H1 (cell line): ENCODE measurements around the gene SLC28A1. TPM values are rescaled to one million over a fixed set of nuclear protein-coding genes. Genes with fewer than 3 reads are reported as not detected.

Experiments
- CTCF ChIA-PET: fragments of 300-600 bp; sonication (Branson Sonifier 250); formaldehyde crosslinking; loops from one replicate; lab custom pipeline; 2021; ENCODE audit not compliant: partially characterized antibody; lab: Charles Lee
- POLR2A ChIA-PET: fragments of 300-600 bp; sonication (Branson Sonifier 250); formaldehyde crosslinking; loops from one replicate; lab custom pipeline; 2021; ENCODE audit warnings: inconsistent platforms; ENCODE audit not compliant: partially characterized antibody; lab: Charles Lee
- DNase-seq, 2 experiments: peaks; one replicate each; pipeline versions ENCODE4 v3.0.0 to v3.0.0-alpha.2; 2010 to 2022; ENCODE audit warnings: low spot score in 2 of 2, low read depth in 1 of 2, mixed read lengths in 1 of 2
- FAIRE-seq: peaks from 2 replicates; lab custom pipeline; 2011; peaks lifted over from hg19 to GRCh38; lab: Jason Lieb, UNC
- H2AFZ ChIP-seq: 2 replicates; pipeline ENCODE4 v1.8.1; 2012; ENCODE audit warnings: low read length, inconsistent platforms
- H2AK5ac ChIP-seq: 2 replicates; pipeline ENCODE4 v1.6.1; 2013; ENCODE audit warnings: low read depth, low read length
- H2BK120ac ChIP-seq: replicated peaks from 2 replicates; pipeline ENCODE3; 2013; ENCODE audit warnings: low read depth, low read length, inconsistent platforms
- H2BK12ac ChIP-seq: 2 replicates; pipeline ENCODE4 v1.6.1; 2013; ENCODE audit warnings: low read depth, low read length
- H2BK15ac ChIP-seq: 2 replicates; pipeline ENCODE4 v1.6.1; 2013; ENCODE audit warnings: low read length
- H2BK20ac ChIP-seq: 2 replicates; pipeline ENCODE4 v1.6.1; 2013; ENCODE audit warnings: low read length
- H2BK5ac ChIP-seq: 2 replicates; pipeline ENCODE4 v1.6.1; 2013; ENCODE audit warnings: low read depth, low read length
- H3K14ac ChIP-seq: 2 replicates; pipeline ENCODE4 v1.6.1; 2013; ENCODE audit warnings: inconsistent platforms; ENCODE audit not compliant: insufficient read length
- H3K18ac ChIP-seq: 2 replicates; pipeline ENCODE4 v1.6.1; 2013; ENCODE audit warnings: low read length; ENCODE audit errors: extremely low read depth
- H3K23ac ChIP-seq: 2 replicates; pipeline ENCODE4 v1.6.1; 2013; ENCODE audit warnings: inconsistent platforms; ENCODE audit not compliant: insufficient read length
- H3K23me2 ChIP-seq: 2 replicates; pipeline ENCODE4 v1.6.1; 2013; ENCODE audit warnings: low read depth, low read length
- H3K27ac ChIP-seq: 2 replicates; pipeline ENCODE4 v1.6.1; 2011; ENCODE audit warnings: low read depth, low read length, inconsistent platforms
- H3K27me3 ChIP-seq, 4 experiments: replicated peaks in 1 of 4; 1 replicate in 1 of 4; 2 replicates in 3 of 4; pipeline versions ENCODE4 v1.6.1 to v1.8.1; 2011 to 2013; ENCODE audit warnings: low read length in 3 of 4, mild to moderate bottlenecking in 3 of 4, inconsistent platforms in 2 of 4, mixed read lengths in 2 of 4, moderate library complexity in 1 of 4; ENCODE audit not compliant: control insufficient read depth in 3 of 4, insufficient read depth in 3 of 4; ENCODE audit errors: extremely low read depth in 1 of 4
- H3K36me3 ChIP-seq, 4 experiments: 2 replicates each; pipeline versions ENCODE4 v1.6.1 to v1.8.1; 2011 to 2013; ENCODE audit warnings: mild to moderate bottlenecking in 4 of 4, low read length in 3 of 4, moderate library complexity in 2 of 4, control low read depth in 1 of 4, inconsistent platforms in 1 of 4; ENCODE audit not compliant: insufficient read depth in 4 of 4, control insufficient read depth in 2 of 4
- H3K4ac ChIP-seq: replicated peaks from 2 replicates; pipeline ENCODE3; 2013; ENCODE audit warnings: low read length, low read depth, mixed read lengths, inconsistent platforms; ENCODE audit not compliant: insufficient read length
- H3K4me1 ChIP-seq, 4 experiments: replicated peaks in 1 of 4; 1 replicate in 1 of 4; 2 replicates in 3 of 4; pipeline versions ENCODE4 v1.6.1 to v1.8.1; 2011 to 2013; ENCODE audit warnings: low read length in 3 of 4, inconsistent platforms in 2 of 4, mixed read lengths in 1 of 4; ENCODE audit not compliant: insufficient read depth in 4 of 4, control insufficient read depth in 3 of 4
- H3K4me2 ChIP-seq, 2 experiments: 2 replicates each; pipeline versions ENCODE4 v1.6.1 to v1.8.1; 2011 to 2013; ENCODE audit warnings: low read depth in 2 of 2, low read length in 2 of 2, control low read depth in 1 of 2, inconsistent platforms in 1 of 2, mild to moderate bottlenecking in 1 of 2; ENCODE audit not compliant: insufficient read depth in 1 of 2
- H3K4me3 ChIP-seq, 4 experiments: fragments of 200-600, 300-600 bp in 1 of 4; sonication (generic), shearing (Covaris generic), sonication (Bioruptor Twin) in 1 of 4; 2 replicates each; pipeline versions ENCODE4 v1.5.1 to v1.8.1; 2011 to 2016; ENCODE audit warnings: low read length in 4 of 4, low read depth in 3 of 4, control low read depth in 2 of 4, inconsistent platforms in 2 of 4, mild to moderate bottlenecking in 2 of 4, mixed read lengths in 1 of 4, moderate library complexity in 1 of 4; ENCODE audit not compliant: insufficient read depth in 2 of 4; ENCODE audit errors: extremely low read depth in 1 of 4
- H3K56ac ChIP-seq: replicated peaks from 2 replicates; pipeline ENCODE3; 2013; ENCODE audit warnings: low read depth, mild to moderate bottlenecking, mixed read lengths, low read length, inconsistent platforms; ENCODE audit not compliant: insufficient read length
- H3K79me1 ChIP-seq: 2 replicates; pipeline ENCODE4 v1.6.1; 2013; ENCODE audit warnings: low read depth, low read length, control low read depth
- H3K79me2 ChIP-seq, 2 experiments: 2 replicates each; pipeline versions ENCODE4 v1.6.1 to v1.8.1; 2012 to 2013; ENCODE audit warnings: low read length in 2 of 2, mild to moderate bottlenecking in 2 of 2, inconsistent platforms in 1 of 2; ENCODE audit not compliant: insufficient read depth in 2 of 2, control insufficient read depth in 1 of 2
- H3K9ac ChIP-seq, 4 experiments: replicated peaks in 1 of 4; 1 replicate in 1 of 4; 2 replicates in 3 of 4; pipeline versions ENCODE4 v1.6.1 to v1.8.1; 2011 to 2013; ENCODE audit warnings: low read depth in 3 of 4, low read length in 3 of 4, control low read depth in 2 of 4, mild to moderate bottlenecking in 2 of 4, moderate library complexity in 2 of 4, inconsistent platforms in 1 of 4; ENCODE audit errors: extremely low read depth in 1 of 4
- H3K9me3 ChIP-seq, 2 experiments: 2 replicates each; pipeline versions ENCODE4 v1.6.1 to v1.8.1; 2012 to 2013; ENCODE audit warnings: mild to moderate bottlenecking in 2 of 2, moderate library complexity in 2 of 2, control low read depth in 1 of 2, inconsistent platforms in 1 of 2, low read depth in 1 of 2, low read length in 1 of 2, mixed read lengths in 1 of 2; ENCODE audit not compliant: insufficient read depth in 2 of 2
- H4K20me1 ChIP-seq, 2 experiments: replicated peaks in 1 of 2; 2 replicates each; pipeline versions ENCODE3 to v1.8.1; 2011 to 2013; ENCODE audit warnings: inconsistent platforms in 2 of 2, low read length in 2 of 2, mild to moderate bottlenecking in 1 of 2; ENCODE audit not compliant: insufficient read depth in 2 of 2, control insufficient read depth in 1 of 2
- H4K5ac ChIP-seq: 2 replicates; pipeline ENCODE4 v1.6.1; 2013; ENCODE audit warnings: low read length, low read depth, mixed read lengths, inconsistent platforms; ENCODE audit not compliant: insufficient read length
- H4K8ac ChIP-seq: 2 replicates; pipeline ENCODE4 v1.8.0; 2013; ENCODE audit warnings: mild to moderate bottlenecking, moderate library complexity, low read length, inconsistent platforms; ENCODE audit not compliant: insufficient read depth; ENCODE audit errors: extremely low read depth
- H4K91ac ChIP-seq: replicated peaks from 2 replicates; pipeline ENCODE3; 2013; ENCODE audit warnings: low read length, mixed read lengths, inconsistent platforms; ENCODE audit not compliant: insufficient read length
- BRCA1 ChIP-seq: IDR thresholded peaks from 2 replicates; pipeline ENCODE4 v1.6.1; 2012; ENCODE audit warnings: low read depth, low read length, improper control_type of control experiment
- EGR1 ChIP-seq: IDR thresholded peaks from 2 replicates; pipeline ENCODE4 v1.6.1; 2011; ENCODE audit warnings: low read depth, low read length, borderline replicate concordance
- WGBS, 2 experiments: shearing (Covaris generic) in 1 of 2; methylation state at CpG; one replicate each; pipeline versions ENCODE4 v1.1.6 to v1.1.7; 2013 to 2015; ENCODE audit warnings: low lambda C conversion rate in 2 of 2, mixed read lengths in 2 of 2, inconsistent platforms in 1 of 2, low coverage in 1 of 2, missing lambda C conversion rate in 1 of 2; ENCODE audit not compliant: insufficient replicate concordance in 2 of 2, insufficient coverage in 1 of 2, insufficient read length in 1 of 2; ENCODE audit errors: extremely low coverage in 1 of 2, missing lambda C conversion rate in 1 of 2; 5-methylcytosine and 5-hydroxymethylcytosine counted together
- polyA plus RNA-seq, 7 experiments: library from polyadenylated mRNA; depleted of rRNA in 3 of 7; stranded (reverse) in 5 of 7; unstranded in 2 of 7; fragments of >200 nt in 5 of 7; fragments of 200-250 nt in 2 of 7; gene quantifications; 1 replicate in 5 of 7; 2 replicates in 1 of 7; 4 replicates in 1 of 7; pipeline versions ENCODE4 v1.2.1 to v1.2.3, GENCODE V29; 2011 to 2013; ENCODE audit warnings: missing spikeins in 2 of 7, mixed read lengths in 2 of 7
- total RNA-seq: library from RNA; stranded (reverse); fragmentation: NEBNext Ultra II Directional; extraction: Animal tissue kit (Norgen Biotek cat#: 25700); gene quantifications from 2 replicates; pipeline ENCODE4 v1.2.1, GENCODE V29; 2021

The SLC28A1 gene
- total and polyA plus RNA-seq, 2 of the 8 experiments (the other 6 are each of a cell fraction or from before 2014, with no cell fraction given) = 0.09 TPM; not detected in 1

DNA sequence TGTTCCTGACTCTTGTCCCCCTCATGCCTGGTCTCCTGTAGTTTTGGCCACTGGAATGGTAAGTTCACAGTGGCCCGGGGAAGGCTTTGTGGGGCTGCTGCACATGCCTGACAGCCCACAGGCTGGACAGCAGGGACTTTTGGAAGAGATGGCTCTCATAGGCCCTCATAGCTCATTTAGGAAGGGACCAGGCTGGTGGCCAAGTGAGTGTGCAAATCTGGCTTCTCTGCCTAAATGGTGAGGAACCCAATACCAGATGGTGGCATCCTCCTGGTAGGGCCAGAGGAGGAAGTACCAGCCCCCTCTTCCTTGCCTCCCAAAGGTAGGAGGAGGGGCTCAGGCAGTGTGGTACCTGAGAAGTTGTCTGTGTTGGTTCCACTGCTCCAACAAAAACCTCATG is 41.7 kb upstream of the SLC28A1 start:
- H3K14ac ChIP-seq = no peak overlapping the region
- no peak overlapping the region for H3K23ac ChIP-seq
- no peak overlapping the region for H2BK15ac ChIP-seq
- H3K36me3 ChIP-seq = no peaks in the 10 kb centered on the region
- H2BK5ac ChIP-seq = no peak overlapping the region
- H3K79me1 ChIP-seq = no peaks in the 10 kb centered on the region
- no peak overlapping the region for H4K5ac ChIP-seq
- H3K4me2 ChIP-seq = no peak overlapping the region
- ChIA-PET POLR2A (interaction anchor here (0.7 to 1.4 kb wide), 3 partner anchors 20 to 61 kb away, joined by 3 to 6 read pairs (median 4); no protein-coding TSS in a partner anchor), CTCF (interaction anchor here (1.2 to 6.7 kb wide), 6 partner anchors 12 to 86 kb away, joined by 3 to 89 read pairs (median 4); no protein-coding TSS in a partner anchor)
- no peak overlapping the region for H4K8ac ChIP-seq
- H3K4me3 ChIP-seq = no peak overlapping the region
- H3K9me3 ChIP-seq = peaks cover 0 to 2% of the 10 kb centered on the region in 2 experiments; a peak in 1 of 4 replicates
- TF ChIP-seq EGR1 (no peak), BRCA1 (no peak)
- H2BK120ac ChIP-seq = no peak overlapping the region
- H2AFZ ChIP-seq = no peak overlapping the region
- DNase-seq (no peak), FAIRE-seq (no peak)
- no peaks in the 10 kb centered on the region for H4K20me1 ChIP-seq
- no peak overlapping the region for H4K91ac ChIP-seq
- no peak overlapping the region for H2AK5ac ChIP-seq
- H3K27me3 ChIP-seq = no peaks in the 10 kb centered on the region
- H3K4ac ChIP-seq = no peak overlapping the region
- H3K4me1 ChIP-seq = no peaks in the 10 kb centered on the region
- no peaks in the 10 kb centered on the region for H3K23me2 ChIP-seq
- H2BK12ac ChIP-seq = no peak overlapping the region
- H3K27ac ChIP-seq = no peak overlapping the region
- no peak overlapping the region for H3K18ac ChIP-seq
- no peak overlapping the region for H2BK20ac ChIP-seq
- no peaks in the 10 kb centered on the region for H3K79me2 ChIP-seq
- no peak overlapping the region for H3K9ac ChIP-seq
- H3K56ac ChIP-seq = no peak overlapping the region
- 88% methylated on average over 1 of the region's 1 CpG; no CpG with 5 or more reads in 1 of the 2 experiments for WGBS, 2 experiments
